Mucosa of rectum (tissue), 2 donors: ENCODE measurements around the gene NME9.

Source experiments
- H3K27ac ChIP-seq, 2 donors: one replicate each; pipeline ENCODE4 v1.7.0; 2013; ENCODE audit warnings: inconsistent platforms in 2 of 2, low read depth in 2 of 2, low read length in 2 of 2
- H3K27me3 ChIP-seq, 2 donors: one replicate each; pipeline ENCODE4 v1.7.0; 2013; ENCODE audit warnings: low read length in 2 of 2; ENCODE audit not compliant: control insufficient read depth in 2 of 2, insufficient read depth in 2 of 2
- H3K36me3 ChIP-seq, 2 donors: one replicate each; pipeline ENCODE4 v1.7.0; 2013; ENCODE audit warnings: low read length in 2 of 2; ENCODE audit not compliant: control insufficient read depth in 2 of 2, insufficient read depth in 2 of 2
- H3K4me1 ChIP-seq, 2 donors: one replicate each; pipeline ENCODE4 v1.7.0; 2013; ENCODE audit warnings: low read length in 2 of 2, mild to moderate bottlenecking in 1 of 2; ENCODE audit not compliant: control insufficient read depth in 2 of 2, insufficient read depth in 2 of 2
- H3K4me3 ChIP-seq, 2 donors: one replicate each; pipeline ENCODE4 v1.7.0; 2013; ENCODE audit warnings: low read length in 2 of 2
- H3K9ac ChIP-seq, 2 donors: one replicate each; pipeline ENCODE4 v1.7.0; 2013; ENCODE audit warnings: low read length in 2 of 2, low read depth in 1 of 2, mild to moderate bottlenecking in 1 of 2
- H3K9me3 ChIP-seq, 2 donors: one replicate each; pipeline ENCODE4 v1.7.0; 2013; ENCODE audit warnings: low read length in 2 of 2; ENCODE audit not compliant: control insufficient read depth in 2 of 2
- donor health status: healthy.
- donor health status: Normal muscosa, but diverticular disease.

NME9 gene

DNA sequence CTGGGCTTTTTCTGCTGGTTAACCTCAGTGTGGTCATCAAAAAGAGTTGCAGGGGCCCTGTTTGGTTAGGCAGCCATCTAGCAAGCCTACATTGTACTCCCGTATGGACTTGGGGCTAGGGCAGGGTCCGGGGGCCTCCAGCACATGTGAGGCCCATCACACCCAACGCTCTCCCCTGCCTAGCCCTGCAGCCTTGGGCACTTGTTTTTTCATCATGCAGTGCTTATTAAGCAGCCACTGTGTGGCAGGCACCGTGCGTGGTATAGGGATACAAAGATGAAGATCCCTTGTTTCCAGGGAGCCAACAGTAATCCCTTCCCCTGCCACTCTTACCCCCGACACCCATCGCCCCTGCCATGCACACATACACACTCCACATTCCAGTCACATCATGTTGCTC, 32.9 kb upstream of the NME9 start:
- no peaks in the 10 kb centered on the region for H3K27me3 ChIP-seq
- H3K9ac ChIP-seq = no peak overlapping the region
- no peak overlapping the region for H3K27ac ChIP-seq
- no peaks in the 10 kb centered on the region for H3K36me3 ChIP-seq
- H3K9me3 ChIP-seq = no peaks in the 10 kb centered on the region
- H3K4me1 ChIP-seq = no peaks in the 10 kb centered on the region
- no peak overlapping the region for H3K4me3 ChIP-seq

DNA sequence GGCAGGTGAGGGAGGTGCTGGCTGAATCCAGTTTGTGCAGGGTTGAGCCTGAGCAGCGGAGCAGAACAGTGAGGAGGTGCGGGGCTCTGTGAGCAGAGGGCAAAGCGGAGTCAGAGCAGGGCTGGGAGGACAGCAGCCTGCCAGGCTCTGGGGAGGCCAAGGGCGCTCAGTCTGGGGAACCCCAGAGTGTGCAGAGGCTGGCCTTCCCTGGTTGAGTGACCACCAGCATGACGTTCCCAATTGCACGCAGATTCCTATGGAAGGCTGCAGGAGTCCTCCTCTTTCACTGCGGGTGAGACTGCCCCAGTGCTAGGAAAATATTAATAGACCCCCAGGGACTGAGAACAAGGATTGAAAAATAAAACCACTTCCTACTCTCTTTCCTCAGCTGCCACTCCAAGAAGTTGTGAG, 31.9 kb upstream of the NME9 start:
- H3K36me3 ChIP-seq = no peaks in the 10 kb centered on the region
- no peaks in the 10 kb centered on the region for H3K4me1 ChIP-seq
- H3K9me3 ChIP-seq = no peaks in the 10 kb centered on the region
- H3K27ac ChIP-seq = no peak overlapping the region
- no peak overlapping the region for H3K9ac ChIP-seq
- no peak overlapping the region for H3K4me3 ChIP-seq
- no peaks in the 10 kb centered on the region for H3K27me3 ChIP-seq

DNA sequence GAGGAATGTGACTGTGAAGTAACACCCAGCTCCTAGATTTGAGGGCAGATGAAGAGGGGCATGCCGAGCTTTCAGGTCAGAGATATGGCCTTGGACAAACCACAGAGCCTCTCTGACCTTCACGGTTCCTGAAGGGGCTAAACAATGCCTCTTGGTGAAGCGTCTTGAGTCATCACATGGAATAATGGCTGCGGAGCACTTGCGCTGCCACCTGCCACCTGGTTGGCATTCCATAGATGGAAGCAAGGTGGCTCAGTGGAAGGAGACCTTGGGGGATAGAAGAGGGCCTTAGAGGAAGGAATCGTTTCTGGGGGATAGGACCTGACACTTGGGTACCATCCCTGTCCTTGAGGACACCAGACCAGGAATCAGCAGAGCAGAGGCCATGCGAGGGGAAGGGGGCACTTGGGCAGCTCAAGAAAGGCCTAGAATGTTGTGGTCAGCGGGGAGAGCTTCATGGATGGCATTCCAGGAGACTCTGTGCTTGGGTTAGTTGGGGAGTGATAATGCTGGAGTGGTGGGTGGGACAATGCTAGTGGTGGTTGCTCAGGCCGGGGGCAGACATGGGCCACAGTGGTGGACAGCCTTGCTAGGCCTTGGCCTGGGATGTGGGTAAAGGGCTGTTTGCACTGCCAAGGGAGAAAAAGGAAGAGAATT, 31.3 kb upstream of the NME9 start:
- H3K27me3 ChIP-seq = no peaks in the 10 kb centered on the region
- no peak overlapping the region for H3K27ac ChIP-seq
- no peaks in the 10 kb centered on the region for H3K4me1 ChIP-seq
- H3K36me3 ChIP-seq = no peaks in the 10 kb centered on the region
- no peak overlapping the region for H3K9ac ChIP-seq
- H3K4me3 ChIP-seq = no peak overlapping the region
- no peaks in the 10 kb centered on the region for H3K9me3 ChIP-seq

- H3K4me1 ChIP-seq = no peaks in the 10 kb centered on the region
- H3K36me3 ChIP-seq = no peaks in the 10 kb centered on the region
- H3K27me3 ChIP-seq = no peaks in the 10 kb centered on the region
- no peak overlapping the region for H3K27ac ChIP-seq
- no peaks in the 10 kb centered on the region for H3K9me3 ChIP-seq
- no peak overlapping the region for H3K9ac ChIP-seq
- no peak overlapping the region for H3K4me3 ChIP-seq
Measured at GRCh38 chr3:138359919-138360868, 30.5 kb upstream of the NME9 start.

DNA sequence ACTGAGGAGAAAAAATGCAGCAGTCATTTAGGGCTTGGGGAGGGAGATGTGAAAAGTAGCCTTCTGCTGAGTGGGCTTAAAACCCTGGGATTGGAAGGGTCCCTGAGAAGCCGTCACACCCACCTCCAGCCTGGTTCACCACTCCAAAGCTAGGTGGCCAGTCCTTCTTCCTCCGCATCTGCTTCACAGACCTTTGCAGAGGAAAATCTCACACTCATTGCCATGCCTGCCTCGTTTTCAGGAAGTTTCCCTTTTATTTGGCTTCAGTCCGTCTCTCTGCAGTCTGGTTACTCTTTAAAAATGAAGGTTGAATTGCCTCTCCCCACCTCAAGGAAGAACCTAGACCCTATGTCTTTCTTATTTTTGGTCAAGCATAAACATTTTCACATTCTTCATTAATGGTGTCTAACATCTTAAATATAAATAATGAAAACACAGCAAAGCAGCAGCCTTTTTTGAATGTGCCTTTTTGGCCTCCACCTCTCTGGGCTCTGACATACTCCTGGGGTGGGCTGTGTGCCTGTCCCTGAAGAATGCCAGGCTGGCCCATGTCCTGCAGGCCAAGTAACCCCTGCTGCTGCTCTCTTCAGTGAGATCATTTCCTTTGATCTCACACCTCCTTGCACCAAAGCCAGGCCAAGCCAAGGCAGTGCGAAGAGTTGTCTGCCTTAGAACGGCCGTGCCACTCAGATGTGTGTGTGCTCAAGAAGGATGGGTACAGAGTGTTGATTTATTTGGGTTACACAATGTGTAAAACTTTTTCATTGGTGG, 29.7 kb upstream of the NME9 start:
- Histone ChIP-seq H3K27me3 (no peaks in the 10 kb centered on the region), H3K9me3 (no peaks in the 10 kb centered on the region), H3K9ac (no peak overlapping the region), H3K4me1 (no peaks in the 10 kb centered on the region), H3K4me3 (no peak overlapping the region), H3K36me3 (no peaks in the 10 kb centered on the region), H3K27ac (no peak overlapping the region)

DNA sequence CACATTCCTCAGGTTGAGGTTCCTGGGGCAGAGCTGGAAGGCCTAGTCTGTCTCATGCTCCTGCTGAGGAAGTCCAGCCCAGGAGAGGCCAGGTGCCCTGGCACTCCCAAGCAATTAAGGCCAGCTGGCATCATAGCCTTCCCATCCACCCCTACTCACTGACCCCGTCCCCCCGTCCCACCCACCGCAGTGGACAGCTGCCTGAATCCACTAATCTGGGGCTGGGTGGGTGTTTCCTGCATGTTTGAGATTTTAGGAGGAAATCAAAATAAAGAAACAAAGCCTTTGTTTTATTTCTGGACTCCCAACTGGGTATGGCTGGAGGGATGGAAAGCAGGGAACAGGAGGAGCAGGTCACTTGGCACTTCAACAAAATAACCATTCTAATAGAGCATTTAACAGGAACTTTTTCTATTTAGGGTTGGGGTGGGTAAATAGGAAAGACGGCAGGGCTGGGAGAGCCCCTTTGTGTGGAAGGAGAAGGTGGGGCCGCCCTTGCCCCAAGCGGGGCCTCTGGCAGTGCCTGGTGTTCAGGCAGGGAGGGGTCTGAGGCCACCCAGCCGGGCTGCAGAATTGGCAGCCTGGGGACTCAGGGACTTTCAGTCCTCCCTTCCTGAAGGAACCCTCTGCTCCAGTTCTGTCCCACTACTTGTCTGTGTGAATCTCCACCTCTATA, 27.2 kb upstream of the NME9 start:
- Histone ChIP-seq H3K27me3 (no peaks in the 10 kb centered on the region), H3K36me3 (no peaks in the 10 kb centered on the region), H3K9ac (no peak overlapping the region), H3K4me1 (no peaks in the 10 kb centered on the region), H3K9me3 (no peaks in the 10 kb centered on the region), H3K27ac (no peak overlapping the region), H3K4me3 (no peak overlapping the region)

DNA sequence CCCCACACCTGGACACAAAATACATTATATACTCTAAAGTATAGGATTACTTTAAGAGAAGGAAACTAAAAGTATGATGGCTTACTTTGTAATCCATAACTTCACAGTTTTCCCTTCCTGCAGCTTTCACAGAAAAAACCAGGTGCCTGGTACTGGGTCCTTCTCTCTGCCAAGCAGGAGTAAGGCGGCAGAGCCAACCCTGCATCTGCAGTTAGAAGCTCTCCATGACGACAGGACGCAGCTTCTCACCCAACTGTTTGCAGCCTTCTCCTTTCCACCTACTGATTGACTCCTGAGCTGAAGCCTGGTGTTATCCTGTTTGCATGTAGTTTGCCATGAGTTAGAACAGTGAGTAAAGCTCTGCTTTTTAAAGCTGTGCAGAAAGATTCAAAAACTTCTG, 25.4 kb upstream of the NME9 start:
- Histone ChIP-seq H3K36me3 (no peaks in the 10 kb centered on the region), H3K27ac (no peak overlapping the region), H3K4me1 (no peaks in the 10 kb centered on the region), H3K4me3 (no peak overlapping the region), H3K9me3 (no peaks in the 10 kb centered on the region), H3K9ac (no peak overlapping the region), H3K27me3 (no peaks in the 10 kb centered on the region)

DNA sequence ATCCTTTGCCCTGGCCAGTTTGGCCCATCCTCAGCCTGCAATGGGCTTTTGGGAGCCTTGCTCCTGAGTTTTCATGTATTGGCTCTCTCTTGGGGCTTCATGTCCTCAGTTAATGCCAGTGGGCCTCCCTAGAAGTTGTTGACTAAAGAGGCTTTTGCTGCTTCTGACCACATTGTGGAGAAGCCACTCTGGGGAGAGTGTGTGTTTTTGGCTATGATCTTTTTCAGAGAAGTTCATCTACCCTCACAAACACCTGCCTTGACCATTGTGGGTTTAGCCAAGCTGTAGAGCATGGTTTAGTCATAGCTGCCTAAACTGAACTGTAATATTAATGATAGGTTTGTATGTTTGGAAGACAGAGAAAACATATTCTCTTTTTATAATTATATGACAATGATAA, 24.7 kb upstream of the NME9 start:
- Histone ChIP-seq H3K4me3 (no peak overlapping the region), H3K4me1 (no peaks in the 10 kb centered on the region), H3K36me3 (no peaks in the 10 kb centered on the region), H3K9ac (no peak overlapping the region), H3K27ac (no peak overlapping the region), H3K9me3 (no peaks in the 10 kb centered on the region), H3K27me3 (no peaks in the 10 kb centered on the region)

- Histone ChIP-seq H3K4me1 (peaks cover 0 to 3% of the 10 kb centered on the region in 2 donors), H3K27ac (no peak overlapping the region), H3K27me3 (peaks cover 0 to 2% of the 10 kb centered on the region in 2 donors), H3K9me3 (no peaks in the 10 kb centered on the region), H3K4me3 (no peak overlapping the region), H3K36me3 (no peaks in the 10 kb centered on the region), H3K9ac (no peak overlapping the region)
Measured at GRCh38 chr3:138351916-138352550, 22.4 kb upstream of the NME9 start.
